Suprapubic skin (tissue), 3 donors: ENCODE data around the gene EPAS1.

Source experiments
- EP300 ChIP-seq: sonication (generic); formaldehyde crosslinking; IDR thresholded peaks from one replicate; pipeline ENCODE4 v1.6.1; 2017; ENCODE audit warnings: antibody characterized with exemption
- TF ChIP-seq, protein P1 (sequence below), 2 donors: fragments of 200-600 bp in 1 of 2; fragments of 450-650 bp in 1 of 2; sonication (generic) in 1 of 2; IDR thresholded peaks; one replicate each; pipeline ENCODE4 v1.5.1; 2016 to 2019; ENCODE audit warnings: antibody characterized with exemption in 2 of 2, mild to moderate bottlenecking in 1 of 2, moderate library complexity in 1 of 2

GRCh38 chr2:46393865-46394264, 96.7 kb downstream of the EPAS1 start:
- no peak for TF ChIP-seq EP300
- TF ChIP-seq, protein P1, sequence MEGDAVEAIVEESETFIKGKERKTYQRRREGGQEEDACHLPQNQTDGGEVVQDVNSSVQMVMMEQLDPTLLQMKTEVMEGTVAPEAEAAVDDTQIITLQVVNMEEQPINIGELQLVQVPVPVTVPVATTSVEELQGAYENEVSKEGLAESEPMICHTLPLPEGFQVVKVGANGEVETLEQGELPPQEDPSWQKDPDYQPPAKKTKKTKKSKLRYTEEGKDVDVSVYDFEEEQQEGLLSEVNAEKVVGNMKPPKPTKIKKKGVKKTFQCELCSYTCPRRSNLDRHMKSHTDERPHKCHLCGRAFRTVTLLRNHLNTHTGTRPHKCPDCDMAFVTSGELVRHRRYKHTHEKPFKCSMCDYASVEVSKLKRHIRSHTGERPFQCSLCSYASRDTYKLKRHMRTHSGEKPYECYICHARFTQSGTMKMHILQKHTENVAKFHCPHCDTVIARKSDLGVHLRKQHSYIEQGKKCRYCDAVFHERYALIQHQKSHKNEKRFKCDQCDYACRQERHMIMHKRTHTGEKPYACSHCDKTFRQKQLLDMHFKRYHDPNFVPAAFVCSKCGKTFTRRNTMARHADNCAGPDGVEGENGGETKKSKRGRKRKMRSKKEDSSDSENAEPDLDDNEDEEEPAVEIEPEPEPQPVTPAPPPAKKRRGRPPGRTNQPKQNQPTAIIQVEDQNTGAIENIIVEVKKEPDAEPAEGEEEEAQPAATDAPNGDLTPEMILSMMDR (IDR thresholded peaks at IDR 0.05) = no peak
